Upper lobe of left lung (tissue), 6 donors: ENCODE measurements around the gene SRA1. TPM values are rescaled to one million over a fixed set of nuclear protein-coding genes. Genes with fewer than 3 reads are reported as not detected.

ENCODE experiments used
- ATAC-seq, 2 donors: fragments of 200-7000 bp; cut with Tn5 transposase; one replicate each; pipeline ENCODE4 v1.9.1; 2022; ENCODE audit warnings: mild to moderate bottlenecking in 2 of 2, moderate library complexity in 2 of 2; ENCODE audit not compliant: low FRiP score in 2 of 2
- DNase-seq, 2 donors: peaks; one replicate each; pipeline ENCODE4 v3.0.0-alpha.2; 2019 to 2020
- H3K27ac ChIP-seq, 4 donors: fragments of 200-600 bp; sonication (generic); one replicate each; pipeline ENCODE4 v1.5.1; 2016 to 2019
- H3K27me3 ChIP-seq, 4 donors: fragments of 200-600 bp; sonication (generic); one replicate each; pipeline ENCODE4 v1.5.1; 2017 to 2019
- H3K36me3 ChIP-seq, 4 donors: fragments of 200-600 bp; sonication (generic); one replicate each; pipeline ENCODE4 v1.5.1; 2016 to 2019
- H3K4me1 ChIP-seq, 4 donors: fragments of 200-600 bp; sonication (generic); one replicate each; pipeline ENCODE4 v1.5.1; 2018 to 2019
- H3K4me3 ChIP-seq, 4 donors: fragments of 200-600 bp; sonication (generic); one replicate each; pipeline ENCODE4 v1.5.1; 2017 to 2019; ENCODE audit warnings: mild to moderate bottlenecking in 2 of 4, moderate library complexity in 1 of 4
- H3K9me3 ChIP-seq, 4 donors: fragments of 200-600 bp; sonication (generic); one replicate each; pipeline ENCODE4 v1.5.1; 2018 to 2019
- EP300 ChIP-seq, 4 donors: sonication (generic); formaldehyde crosslinking; IDR thresholded peaks; one replicate each; pipeline ENCODE4 v1.5.1; 2017; ENCODE audit warnings: antibody characterized with exemption in 4 of 4, control low read depth in 2 of 4
- POLR2A ChIP-seq, 4 donors: fragments of 450-650 bp; IDR thresholded peaks; one replicate each; pipeline ENCODE4 v1.5.1; 2016 to 2017; ENCODE audit warnings: antibody characterized with exemption in 4 of 4, mild to moderate bottlenecking in 2 of 4
- POLR2AphosphoS5 ChIP-seq, 2 donors: sonication (generic); formaldehyde crosslinking; IDR thresholded peaks; one replicate each; pipeline ENCODE4 v1.5.1; 2017; ENCODE audit warnings: antibody characterized with exemption in 2 of 2
- WGBS, 2 donors: methylation state at CpG; one replicate each; pipeline ENCODE4 v1.1.5; 2017 to 2018; 5-methylcytosine and 5-hydroxymethylcytosine counted together
- total RNA-seq, 6 donors: library from RNA; depleted of rRNA in 4 of 6; stranded (reverse); fragments of >200 nt in 4 of 6; gene quantifications; one replicate each; pipeline versions ENCODE4 v1.1.0 to v1.2.1, GENCODE V29; 2016 to 2021
- TF ChIP-seq, protein P1 (sequence below), 6 experiments: fragments of 450-650 bp in 4 of 6; fragments of 200-600 bp in 2 of 6; sonication (generic) in 2 of 6; IDR thresholded peaks; one replicate each; pipeline ENCODE4 v1.5.1; 2016 to 2019; ENCODE audit warnings: antibody characterized with exemption in 6 of 6
- donor health status: DM: no; HTN: no; CAD: no; lungs with moderate emphysema.
- donor health status: DM: no; HTN: yes; CAD: no; lungs with severe emphysema.

Gene SRA1
- total RNA-seq, 6 donors from 2014 or later: 23.1 to 31.6 (median 29.6) TPM

GRCh38 chr5:140554454-140554853, 2.8 kb downstream of the SRA1 start:
- 61% methylated on average over 2 of the region's 2 CpGs for WGBS, 2 donors
- Histone ChIP-seq H3K27ac (no peak overlapping the region), H3K4me1 (peaks cover 27 to 49% (median 39%) of the 10 kb centered on the region in 4 donors), H3K36me3 (peaks cover 14 to 37% (median 26%) of the 10 kb centered on the region in 4 donors), H3K4me3 (no peak overlapping the region), H3K9me3 (no peaks in the 10 kb centered on the region), H3K27me3 (no peaks in the 10 kb centered on the region)
- no peak for DNase-seq
- ATAC-seq: no peak
- TF ChIP-seq POLR2AphosphoS5 (IDR thresholded peaks at IDR 0.05) (no peak), EP300 (IDR thresholded peaks at IDR 0.05) (no peak), POLR2A (IDR thresholded peaks at IDR 0.05) (no peak)
- TF ChIP-seq, protein P1, sequence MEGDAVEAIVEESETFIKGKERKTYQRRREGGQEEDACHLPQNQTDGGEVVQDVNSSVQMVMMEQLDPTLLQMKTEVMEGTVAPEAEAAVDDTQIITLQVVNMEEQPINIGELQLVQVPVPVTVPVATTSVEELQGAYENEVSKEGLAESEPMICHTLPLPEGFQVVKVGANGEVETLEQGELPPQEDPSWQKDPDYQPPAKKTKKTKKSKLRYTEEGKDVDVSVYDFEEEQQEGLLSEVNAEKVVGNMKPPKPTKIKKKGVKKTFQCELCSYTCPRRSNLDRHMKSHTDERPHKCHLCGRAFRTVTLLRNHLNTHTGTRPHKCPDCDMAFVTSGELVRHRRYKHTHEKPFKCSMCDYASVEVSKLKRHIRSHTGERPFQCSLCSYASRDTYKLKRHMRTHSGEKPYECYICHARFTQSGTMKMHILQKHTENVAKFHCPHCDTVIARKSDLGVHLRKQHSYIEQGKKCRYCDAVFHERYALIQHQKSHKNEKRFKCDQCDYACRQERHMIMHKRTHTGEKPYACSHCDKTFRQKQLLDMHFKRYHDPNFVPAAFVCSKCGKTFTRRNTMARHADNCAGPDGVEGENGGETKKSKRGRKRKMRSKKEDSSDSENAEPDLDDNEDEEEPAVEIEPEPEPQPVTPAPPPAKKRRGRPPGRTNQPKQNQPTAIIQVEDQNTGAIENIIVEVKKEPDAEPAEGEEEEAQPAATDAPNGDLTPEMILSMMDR (IDR thresholded peaks at IDR 0.05): no peak

- ATAC-seq (no peak), DNase-seq (no peak)
- 56 to 64% methylated on average over 2 of the region's 2 CpGs for WGBS, 2 donors
- Histone ChIP-seq H3K4me3 (no peak overlapping the region), H3K4me1 (peaks cover 35 to 57% (median 47%) of the 10 kb centered on the region in 4 donors), H3K9me3 (no peaks in the 10 kb centered on the region), H3K27me3 (no peaks in the 10 kb centered on the region), H3K36me3 (peaks cover 14 to 43% (median 27%) of the 10 kb centered on the region in 4 donors), H3K27ac (peak overlapping the region in 1 of 4 donors; percentile 25)
- TF ChIP-seq POLR2AphosphoS5 (IDR thresholded peaks at IDR 0.05) (no peak), EP300 (IDR thresholded peaks at IDR 0.05) (no peak), POLR2A (IDR thresholded peaks at IDR 0.05) (no peak)
- TF ChIP-seq, protein P1 (IDR thresholded peaks at IDR 0.05): no peak
These were observed 3.6 kb downstream of the SRA1 start for GRCh38 chr5:140553657-140554056.

DNA sequence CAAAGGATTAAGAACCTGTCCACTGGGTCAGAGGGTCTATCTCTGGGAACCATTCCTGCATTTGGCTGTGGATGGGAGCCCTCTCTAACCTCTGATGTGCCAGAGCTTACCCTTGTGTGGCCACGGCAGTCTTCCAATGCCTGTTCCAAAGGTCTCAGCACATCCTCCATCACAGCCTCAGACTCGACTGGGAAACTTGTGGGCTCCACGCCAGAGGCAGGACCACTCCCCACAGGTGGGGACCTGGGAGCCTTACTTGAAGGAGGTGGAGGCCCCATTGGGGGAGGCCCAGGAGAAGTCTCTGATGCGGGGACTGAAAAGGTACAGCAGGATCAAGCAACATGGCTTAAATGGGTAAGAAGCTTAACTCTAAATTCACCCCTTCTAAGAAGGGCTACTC, 5.4 kb downstream of the SRA1 start:
- TF ChIP-seq, protein P1 (IDR thresholded peaks at IDR 0.05): no peak
- Histone ChIP-seq H3K27ac (no peak overlapping the region), H3K9me3 (no peaks in the 10 kb centered on the region), H3K4me1 (peaks cover 44 to 66% (median 57%) of the 10 kb centered on the region in 4 donors), H3K36me3 (peaks cover 14 to 43% (median 27%) of the 10 kb centered on the region in 4 donors), H3K4me3 (no peak overlapping the region), H3K27me3 (no peaks in the 10 kb centered on the region)
- 87 to 94% methylated on average over 4 of the region's 4 CpGs for WGBS, 2 donors
- no peak for ATAC-seq
- no peak for DNase-seq

DNA sequence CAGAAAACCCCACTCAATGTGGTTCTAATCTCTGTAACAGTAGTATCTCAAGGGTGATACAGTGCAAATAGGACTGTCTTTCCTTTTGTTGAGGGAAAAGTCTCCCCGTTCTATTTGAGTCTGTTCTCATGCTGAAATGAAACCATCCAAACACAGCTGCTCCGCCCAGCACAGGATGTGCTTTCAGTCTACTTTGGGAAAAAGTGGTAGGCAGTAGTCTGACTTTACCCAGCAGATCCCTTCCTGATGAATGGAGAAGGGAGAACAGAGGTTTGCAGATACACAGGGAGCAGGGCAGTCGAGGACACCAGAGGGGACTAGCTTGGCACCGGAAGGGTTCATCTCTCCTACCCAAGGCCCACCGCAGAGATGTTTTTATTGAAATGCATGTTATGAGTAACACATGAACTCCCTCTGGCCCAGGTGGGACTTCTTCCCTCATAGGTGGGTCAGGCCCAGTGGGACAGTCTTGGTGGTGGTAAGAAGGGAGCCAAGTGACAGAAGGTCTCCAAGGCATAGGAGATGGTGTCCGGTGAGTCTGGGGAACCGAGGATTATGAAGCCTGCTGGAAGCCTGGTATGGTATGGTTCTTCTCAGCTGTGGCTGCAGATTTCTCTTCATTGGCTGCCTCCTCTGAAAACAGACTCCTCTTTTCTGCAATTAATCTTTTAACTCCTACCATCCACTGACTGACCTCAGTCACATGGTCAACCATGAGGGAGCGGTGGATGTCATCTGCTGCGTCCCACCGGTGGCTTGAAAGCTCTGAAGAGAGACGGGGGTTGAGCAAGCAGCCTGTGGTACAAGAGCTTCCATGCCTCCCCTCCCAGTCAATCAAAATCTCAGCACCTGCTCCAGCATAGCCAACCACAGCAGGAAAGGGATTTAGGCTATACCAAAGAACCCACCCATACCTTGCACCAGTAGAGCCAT, 6.9 kb downstream of the SRA1 start:
- 84 to 91% methylated on average over 9 of the region's 11 CpGs for WGBS, 2 donors
- DNase-seq: no peak
- TF ChIP-seq EP300 (IDR thresholded peaks at IDR 0.05): no peak
- TF ChIP-seq POLR2AphosphoS5 (IDR thresholded peaks at IDR 0.05): no peak
- TF ChIP-seq, protein P1 (IDR thresholded peaks at IDR 0.05): no peak
- TF ChIP-seq POLR2A (IDR thresholded peaks at IDR 0.05): no peak
- Histone ChIP-seq H3K9me3 (no peaks in the 10 kb centered on the region), H3K27me3 (no peaks in the 10 kb centered on the region), H3K4me1 (peaks cover 35 to 61% (median 50%) of the 10 kb centered on the region in 4 donors), H3K36me3 (peaks cover 14 to 43% (median 27%) of the 10 kb centered on the region in 4 donors), H3K27ac (peak overlapping the region; percentile 92 to 99 (median 94)), H3K4me3 (no peak overlapping the region)
- ATAC-seq: no peak
